WTC11 (cell line): ENCODE measurements around the gene CBFA2T3. TPM values are rescaled to one million over a fixed set of nuclear protein-coding genes. Genes with fewer than 3 reads are reported as not detected.

Source experiments
- ATAC-seq: fragments of 200-7000 bp; cut with Tn5 transposase; 2 replicates; pipeline ENCODE4 v1.10.0; 2021; ENCODE audit warnings: mild to moderate bottlenecking, moderate library complexity
- CTCF ChIA-PET: fragments of 300-600 bp; sonication (Branson Sonifier 250); formaldehyde crosslinking; loops from one replicate; lab custom pipeline; 2021; ENCODE audit warnings: antibody characterized with exemption; lab: Charles Lee
- POLR2A ChIA-PET: fragments of 350-600 bp; sonication (Branson Sonifier 250); formaldehyde crosslinking; loops from one replicate; lab custom pipeline; 2021; ENCODE audit warnings: antibody characterized with exemption; lab: Charles Lee
- DNase-seq: peaks from one replicate; pipeline ENCODE4 v3.0.0; 2021; ENCODE audit warnings: low spot score
- H3K27ac Mint-ChIP-seq: 2 replicates; pipeline ENCODE4 v1.8.0; 2021; ENCODE audit warnings: mixed read lengths
- H3K27me3 Mint-ChIP-seq: 2 replicates; pipeline ENCODE4 v1.8.0; 2021; ENCODE audit warnings: low read depth, mild to moderate bottlenecking, moderate library complexity, mixed read lengths
- H3K36me3 Mint-ChIP-seq: 2 replicates; pipeline ENCODE4 v1.8.0; 2021; ENCODE audit warnings: mixed read lengths
- H3K4me1 Mint-ChIP-seq: 2 replicates; pipeline ENCODE4 v1.8.0; 2022; ENCODE audit warnings: mixed read lengths
- H3K4me3 Mint-ChIP-seq: 2 replicates; pipeline ENCODE4 v1.8.0; 2021; ENCODE audit warnings: mild to moderate bottlenecking, moderate library complexity, mixed read lengths
- H3K9me3 Mint-ChIP-seq: 2 replicates; pipeline ENCODE4 v1.8.0; 2021; ENCODE audit warnings: mixed read lengths
- ATF6 ChIP-seq: sonication (generic); formaldehyde crosslinking; IDR thresholded peaks from 2 replicates; pipeline ENCODE4 v1.8.1; 2023; ENCODE audit warnings: mild to moderate bottlenecking, missing genetic modification reagents
- CDX4 ChIP-seq: fragments of 250-450 bp; sonication (Bioruptor Pico); IDR thresholded peaks from 2 replicates; pipeline ENCODE4 v1.9.0; 2021; ENCODE audit warnings: moderate library complexity, mild to moderate bottlenecking, inconsistent platforms, borderline replicate concordance
- ELF4 ChIP-seq: sonication (generic); formaldehyde crosslinking; IDR thresholded peaks from 2 replicates; pipeline ENCODE4 v1.8.1; 2022; ENCODE audit warnings: low read depth, mild to moderate bottlenecking, moderate library complexity, missing genetic modification reagents
- GABPB1 ChIP-seq: sonication (generic); formaldehyde crosslinking; IDR thresholded peaks from 2 replicates; pipeline ENCODE4 v1.8.1; 2023; ENCODE audit warnings: mild to moderate bottlenecking, missing genetic modification reagents
- GTF2I ChIP-seq: fragments of 250-450 bp; sonication (Bioruptor Pico); conservative IDR thresholded peaks from 2 replicates; pipeline ENCODE4 v1.4.0; 2021; ENCODE audit warnings: mild to moderate bottlenecking
- NFE2L1 ChIP-seq: sonication (generic); formaldehyde crosslinking; IDR thresholded peaks from 2 replicates; pipeline ENCODE4 v1.8.1; 2023; ENCODE audit warnings: missing genetic modification reagents
- NR2C2 ChIP-seq: sonication (generic); formaldehyde crosslinking; IDR thresholded peaks from 2 replicates; pipeline ENCODE4 v1.8.0; 2022; ENCODE audit warnings: mild to moderate bottlenecking, missing genetic modification reagents
- PRDM15 ChIP-seq: sonication (generic); formaldehyde crosslinking; IDR thresholded peaks from 2 replicates; pipeline ENCODE4 v1.8.0; 2022; ENCODE audit warnings: missing genetic modification reagents
- SMAD3 ChIP-seq: sonication (generic); formaldehyde crosslinking; IDR thresholded peaks from 2 replicates; pipeline ENCODE4 v1.8.0; 2022; ENCODE audit warnings: missing genetic modification reagents, mild to moderate bottlenecking, borderline replicate concordance
- TEAD1 ChIP-seq: sonication (generic); formaldehyde crosslinking; IDR thresholded peaks from 2 replicates; pipeline ENCODE4 v1.8.0; 2022; ENCODE audit warnings: mild to moderate bottlenecking, missing genetic modification reagents
- USF1 ChIP-seq: sonication (generic); formaldehyde crosslinking; IDR thresholded peaks from 2 replicates; pipeline ENCODE4 v1.8.0; 2022; ENCODE audit warnings: mild to moderate bottlenecking, missing genetic modification reagents
- ZMAT4 ChIP-seq: fragments of 250-450 bp; sonication (Bioruptor Pico); IDR thresholded peaks from 2 replicates; pipeline ENCODE4 v1.9.0; 2021; ENCODE audit warnings: mild to moderate bottlenecking
- ZNF281 ChIP-seq: sonication (generic); formaldehyde crosslinking; IDR thresholded peaks from 2 replicates; pipeline ENCODE4 v1.8.0; 2023; ENCODE audit warnings: mild to moderate bottlenecking, missing genetic modification reagents
- ZNF416 ChIP-seq: fragments of 250-450 bp; sonication (Bioruptor Pico); IDR thresholded peaks from 2 replicates; pipeline ENCODE4 v1.9.0; 2021; ENCODE audit warnings: mild to moderate bottlenecking, inconsistent platforms
- total RNA-seq: library from RNA; stranded (reverse); gene quantifications from 3 replicates; pipeline ENCODE4 v1.2.3, GENCODE V29; 2021

Gene CBFA2T3
- total RNA-seq, 1 experiment from 2014 or later, result 2.6 TPM

GRCh38 chr16:88913001-88913612 lies 63.9 kb downstream of the CBFA2T3 start (continued):
- no peak for TF ChIP-seq PRDM15
- no peak for TF ChIP-seq CDX4 (CRISPR knock-in tag)
- TF ChIP-seq ZNF416 (CRISPR knock-in tag), result no peak

GRCh38 chr16:88912556-88912955 lies 64.5 kb downstream of the CBFA2T3 start:
- H3K4me3 Mint-ChIP-seq, result no peak overlapping the region
- CTCF ChIA-PET, result no interaction called here
- POLR2A ChIA-PET, result interaction anchor here (1.1 kb wide), 1 partner anchor 60 kb away, joined by 3 read pairs; no protein-coding TSS in a partner anchor
- no peak for TF ChIP-seq GTF2I (CRISPR knock-in tag)
- no peak for TF ChIP-seq ZNF281 (CRISPR knock-in tag)
- no peak for TF ChIP-seq ATF6 (CRISPR knock-in tag)
- no peak for TF ChIP-seq NFE2L1 (CRISPR knock-in tag)
- TF ChIP-seq ZMAT4, result no peak
- no peak for TF ChIP-seq SMAD3 (CRISPR knock-in tag)
- no peak for TF ChIP-seq NR2C2
- no peak for TF ChIP-seq ELF4 (CRISPR knock-in tag)
- TF ChIP-seq GABPB1 (CRISPR knock-in tag), result no peak
- no peak for TF ChIP-seq USF1
- no peak for TF ChIP-seq TEAD1 (CRISPR knock-in tag)
- TF ChIP-seq, all 79 proteins: peak for 0
- no peaks in the 10 kb centered on the region for H3K36me3 Mint-ChIP-seq
- DNase-seq (no peak), ATAC-seq (no peak)
- H3K4me1 Mint-ChIP-seq, result peaks cover 7% of the 10 kb centered on the region
- H3K9me3 Mint-ChIP-seq, result peaks cover 15% of the 10 kb centered on the region
- H3K27me3 Mint-ChIP-seq, result no peaks in the 10 kb centered on the region
- H3K27ac Mint-ChIP-seq, result peak overlapping the region; percentile 10; the same call in 1 of the 2 replicates
